CD4-positive, alpha-beta memory T cell (primary cell): ENCODE measurements around the gene DENND2A. TPM values are rescaled to one million over a fixed set of nuclear protein-coding genes. Genes with fewer than 3 reads are reported as not detected.

Experiments
- CTCF ChIA-PET: fragments of 350-600 bp; sonication (Branson Sonifier 250); formaldehyde crosslinking; loops from one replicate; lab custom pipeline; 2021; ENCODE audit warnings: inconsistent platforms; ENCODE audit not compliant: partially characterized antibody; lab: Charles Lee
- POLR2A ChIA-PET: fragments of 350-600 bp; sonication (Branson Sonifier 250); formaldehyde crosslinking; loops from one replicate; lab custom pipeline; 2021; ENCODE audit not compliant: partially characterized antibody; lab: Charles Lee
- DNase-seq, 5 donors: peaks; one replicate each; pipeline versions ENCODE4 v3.0.0 to v3.0.0-alpha.2; 2020 to 2022; ENCODE audit warnings: mixed read lengths in 1 of 5
- H3K27ac ChIP-seq: one replicate; pipeline ENCODE4 v1.7.0; 2013; ENCODE audit warnings: low read depth, low read length
- H3K27me3 ChIP-seq: 2 replicates; pipeline ENCODE4 v1.7.0; 2013; ENCODE audit warnings: mild to moderate bottlenecking, low read length, moderate library complexity; ENCODE audit not compliant: insufficient read depth
- H3K36me3 ChIP-seq: 2 replicates; pipeline ENCODE4 v1.7.0; 2013; ENCODE audit warnings: mild to moderate bottlenecking, low read length, moderate library complexity; ENCODE audit not compliant: insufficient read depth
- H3K4me1 ChIP-seq: 2 replicates; pipeline ENCODE4 v1.7.0; 2013; ENCODE audit warnings: mild to moderate bottlenecking, low read length, moderate library complexity; ENCODE audit not compliant: insufficient read depth
- H3K4me3 ChIP-seq, 2 donors: one replicate each; pipeline ENCODE4 v1.7.0; 2013; ENCODE audit warnings: low read length in 2 of 2, mild to moderate bottlenecking in 1 of 2
- H3K9me3 ChIP-seq, 2 donors: one replicate each; pipeline ENCODE4 v1.7.0; 2013; ENCODE audit warnings: low read length in 2 of 2, control low read depth in 1 of 2; ENCODE audit not compliant: control insufficient read depth in 1 of 2
- H3K27ac Mint-ChIP-seq, 7 donors: one replicate each; pipeline ENCODE4 v1.8.0; 2020 to 2021; ENCODE audit warnings: mixed read lengths in 7 of 7, mild to moderate bottlenecking in 6 of 7, inconsistent platforms in 3 of 7, moderate library complexity in 3 of 7
- H3K27me3 Mint-ChIP-seq, 2 donors: one replicate each; pipeline ENCODE4 v1.8.0; 2020 to 2021; ENCODE audit warnings: mixed read lengths in 2 of 2
- H3K36me3 Mint-ChIP-seq, 2 donors: one replicate each; pipeline ENCODE4 v1.8.0; 2020 to 2021; ENCODE audit warnings: mixed read lengths in 2 of 2, inconsistent platforms in 1 of 2, mild to moderate bottlenecking in 1 of 2
- H3K4me1 Mint-ChIP-seq, 4 donors: one replicate each; pipeline ENCODE4 v1.8.0; 2020 to 2021; ENCODE audit warnings: mixed read lengths in 4 of 4, mild to moderate bottlenecking in 1 of 4
- H3K4me3 Mint-ChIP-seq, 8 donors: one replicate each; pipeline ENCODE4 v1.8.0; 2020 to 2021; ENCODE audit warnings: mixed read lengths in 8 of 8, mild to moderate bottlenecking in 7 of 8, moderate library complexity in 6 of 8, inconsistent platforms in 3 of 8
- H3K9me3 Mint-ChIP-seq, 8 donors: one replicate each; pipeline ENCODE4 v1.8.0; 2020 to 2021; ENCODE audit warnings: mixed read lengths in 8 of 8, mild to moderate bottlenecking in 5 of 8, inconsistent platforms in 3 of 8, moderate library complexity in 1 of 8
- intact Hi-C: fragments of 100-400 bp; cut with micrococcal nuclease; formaldehyde crosslinking; loops from one replicate; pipeline ENCODE4 v1.15.1; 2023
- polyA plus RNA-seq, 2 donors: library from polyadenylated mRNA; unstranded; fragments of 300-500 nt; fragmentation: Illumina TruSeq; gene quantifications; one replicate each; pipeline ENCODE4 v1.2.3, GENCODE V29; 2021
- total RNA-seq, 2 experiments: library from RNA; stranded (reverse); gene quantifications; one replicate each; pipeline ENCODE4 v1.2.3, GENCODE V29; 2021

Gene DENND2A
- total and polyA plus RNA-seq, 4 experiments from 2014 or later, result not detected

- POLR2A ChIA-PET, result no interaction called here
Observed at GRCh38 chr7:140683657-140684056, 43.0 kb upstream of the DENND2A start.

GRCh38 chr7:140681766-140682165 is 41.2 kb upstream of the DENND2A start:
- POLR2A ChIA-PET, result interaction anchor here (1.3 kb wide), 1 partner anchor 9 kb away, joined by 4 read pairs; the partner anchor contains the start of gene ADCK2
- no peak overlapping the region for H3K27ac Mint-ChIP-seq

More at GRCh38 chr7:140683657-140684056, 43.0 kb upstream of the DENND2A start:
- Histone ChIP-seq H3K4me1 (no peaks in the 10 kb centered on the region), H3K27me3 (no peaks in the 10 kb centered on the region), H3K9me3 (no peaks in the 10 kb centered on the region), H3K4me3 (no peak overlapping the region), H3K27ac (no peak overlapping the region), H3K36me3 (peaks cover 10% of the 10 kb centered on the region)
- peaks cover 0 to 3% (median 0%) of the 10 kb centered on the region in 8 donors for H3K9me3 Mint-ChIP-seq
- peaks cover 47 to 61% of the 10 kb centered on the region in 2 donors for H3K36me3 Mint-ChIP-seq
- no peak for DNase-seq
- H3K4me3 Mint-ChIP-seq, result no peak overlapping the region
- intact Hi-C loops, result no loop called here
- CTCF ChIA-PET, result no interaction called here
- peak overlapping the region in 2 of 7 donors; percentile 57 to 61 for H3K27ac Mint-ChIP-seq
- H3K4me1 Mint-ChIP-seq, result peaks cover 0 to 4% (median 1%) of the 10 kb centered on the region in 4 donors
- H3K27me3 Mint-ChIP-seq, result no peaks in the 10 kb centered on the region

DNA sequence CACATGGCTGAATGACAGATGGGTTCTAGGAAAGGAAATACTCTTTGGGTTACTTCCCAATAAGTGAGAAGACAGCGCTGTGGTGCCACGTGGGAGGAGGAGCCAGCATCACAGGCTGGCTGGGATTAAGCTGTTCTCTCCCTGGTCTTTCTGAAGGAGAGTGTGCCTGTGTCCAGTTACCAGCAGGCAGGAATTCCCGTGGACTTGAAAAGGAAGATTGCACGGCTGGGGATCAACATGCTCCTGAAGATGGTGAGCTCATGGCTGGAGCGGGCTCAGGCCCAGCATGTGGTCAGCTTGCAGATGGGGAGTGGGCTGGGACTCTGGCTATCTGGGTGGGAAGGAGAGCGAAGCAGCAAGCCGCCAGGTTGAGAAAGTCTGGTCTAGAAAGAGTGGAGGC is 40.3 kb upstream of the DENND2A start:
- Histone ChIP-seq H3K9me3 (no peaks in the 10 kb centered on the region), H3K4me1 (no peaks in the 10 kb centered on the region), H3K4me3 (no peak overlapping the region), H3K36me3 (peaks cover 14% of the 10 kb centered on the region), H3K27ac (no peak overlapping the region), H3K27me3 (no peaks in the 10 kb centered on the region)
- intact Hi-C loops, result no loop called here
- DNase-seq, result no peak
- no peak overlapping the region for H3K27ac Mint-ChIP-seq
- ChIA-PET CTCF (interaction anchor here (1.2 kb wide), 1 partner anchor 33 kb away, joined by 3 read pairs; no protein-coding TSS in a partner anchor), POLR2A (no interaction called here)
- peaks cover 0 to 18% (median 9%) of the 10 kb centered on the region in 4 donors for H3K4me1 Mint-ChIP-seq
- no peak overlapping the region for H3K4me3 Mint-ChIP-seq
- peaks cover 59 to 65% of the 10 kb centered on the region in 2 donors for H3K36me3 Mint-ChIP-seq
- peaks cover 0 to 3% (median 0%) of the 10 kb centered on the region in 8 donors for H3K9me3 Mint-ChIP-seq
- no peaks in the 10 kb centered on the region for H3K27me3 Mint-ChIP-seq

More at GRCh38 chr7:140681766-140682165, 41.2 kb upstream of the DENND2A start:
- no peaks in the 10 kb centered on the region for H3K9me3 ChIP-seq
- Mint-ChIP-seq H3K27me3 (no peaks in the 10 kb centered on the region), H3K4me1 (peaks cover 0 to 10% (median 6%) of the 10 kb centered on the region in 4 donors), H3K36me3 (peaks cover 54 to 63% of the 10 kb centered on the region in 2 donors), H3K9me3 (peaks cover 0 to 3% (median 0%) of the 10 kb centered on the region in 8 donors), H3K4me3 (no peak overlapping the region)
- intact Hi-C loops, result no loop called here
- no peak for DNase-seq
- no peak overlapping the region for H3K27ac ChIP-seq
- no peaks in the 10 kb centered on the region for H3K27me3 ChIP-seq
- no peaks in the 10 kb centered on the region for H3K4me1 ChIP-seq
- peaks cover 14% of the 10 kb centered on the region for H3K36me3 ChIP-seq
- H3K4me3 ChIP-seq, result no peak overlapping the region
- CTCF ChIA-PET, result interaction anchor here (1.2 to 1.4 kb wide), 2 partner anchors 9 to 34 kb away, joined by 3 read pairs; partner anchors contain the start of gene ADCK2

DNA sequence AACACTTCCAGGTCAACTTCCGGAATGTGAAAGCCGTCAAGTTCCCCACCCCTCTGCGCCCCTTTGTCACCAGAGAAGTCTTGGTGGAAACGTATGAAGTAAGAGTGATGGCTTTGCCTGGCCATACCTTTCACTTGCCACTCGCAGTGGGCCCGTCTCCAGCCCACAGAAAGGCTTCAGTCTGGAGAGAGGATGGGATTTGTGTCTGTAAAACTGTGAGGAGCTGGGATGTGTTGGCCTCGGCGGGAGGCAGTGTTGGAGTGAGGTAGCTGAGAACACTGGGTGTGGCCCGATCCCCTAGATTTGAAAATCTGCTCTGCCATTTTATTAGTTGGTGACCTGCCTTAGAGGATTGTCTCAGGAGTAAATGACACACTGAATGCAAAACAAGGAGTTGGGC is 38.6 kb upstream of the DENND2A start:
- Histone ChIP-seq H3K27ac (no peak overlapping the region), H3K4me1 (peaks cover 14% of the 10 kb centered on the region), H3K27me3 (no peaks in the 10 kb centered on the region), H3K9me3 (no peaks in the 10 kb centered on the region), H3K4me3 (no peak overlapping the region), H3K36me3 (peaks cover 14% of the 10 kb centered on the region)
- H3K4me3 Mint-ChIP-seq, result no peak overlapping the region
- peaks cover 52 to 60% of the 10 kb centered on the region in 2 donors for H3K36me3 Mint-ChIP-seq
- ChIA-PET CTCF (no interaction called here), POLR2A (no interaction called here)
- H3K4me1 Mint-ChIP-seq, result peaks cover 15 to 33% (median 18%) of the 10 kb centered on the region in 4 donors
- DNase-seq, result no peak
- intact Hi-C loops, result loop anchor here (10.0 kb wide), 1 partner anchor 1334 kb away; the partner anchor contains the start of gene FMC1
- no peaks in the 10 kb centered on the region for H3K27me3 Mint-ChIP-seq
- peaks cover 0 to 1% (median 0%) of the 10 kb centered on the region in 8 donors for H3K9me3 Mint-ChIP-seq
- peak overlapping the region in 1 of 7 donors; percentile 30 for H3K27ac Mint-ChIP-seq

GRCh38 chr7:140678816-140679130 is 38.2 kb upstream of the DENND2A start:
- Mint-ChIP-seq H3K4me3 (no peak overlapping the region), H3K4me1 (peaks cover 17 to 37% (median 19%) of the 10 kb centered on the region in 4 donors), H3K36me3 (peaks cover 48 to 55% of the 10 kb centered on the region in 2 donors), H3K27ac (no peak overlapping the region), H3K27me3 (no peaks in the 10 kb centered on the region), H3K9me3 (peaks cover 0 to 1% (median 0%) of the 10 kb centered on the region in 8 donors)
- H3K36me3 ChIP-seq, result peaks cover 14% of the 10 kb centered on the region
- ChIA-PET CTCF (no interaction called here), POLR2A (no interaction called here)
- no peaks in the 10 kb centered on the region for H3K27me3 ChIP-seq
- intact Hi-C loops, result loop anchor here (10.0 kb wide), 1 partner anchor 1334 kb away; the partner anchor contains the start of gene FMC1
- no peak overlapping the region for H3K27ac ChIP-seq
- no peak overlapping the region for H3K4me3 ChIP-seq
- no peak for DNase-seq
- peaks cover 19% of the 10 kb centered on the region for H3K4me1 ChIP-seq
- H3K9me3 ChIP-seq, result no peaks in the 10 kb centered on the region

GRCh38 chr7:140678081-140678815 is 37.6 kb upstream of the DENND2A start:
- Mint-ChIP-seq H3K27ac (peak overlapping the region in 1 of 7 donors; percentile 72), H3K27me3 (no peaks in the 10 kb centered on the region), H3K4me1 (peaks cover 17 to 40% (median 19%) of the 10 kb centered on the region in 4 donors), H3K9me3 (peaks cover 0 to 1% (median 0%) of the 10 kb centered on the region in 8 donors), H3K4me3 (no peak overlapping the region), H3K36me3 (peaks cover 44 to 51% of the 10 kb centered on the region in 2 donors)
- Histone ChIP-seq H3K27ac (no peak overlapping the region), H3K27me3 (no peaks in the 10 kb centered on the region), H3K4me3 (no peak overlapping the region), H3K4me1 (peaks cover 22% of the 10 kb centered on the region), H3K9me3 (no peaks in the 10 kb centered on the region), H3K36me3 (peaks cover 14% of the 10 kb centered on the region)
- intact Hi-C loops, result loop anchor here (10.0 kb wide), 1 partner anchor 1333 kb away; the partner anchor contains the start of gene FMC1
- no peak for DNase-seq
- CTCF ChIA-PET, result no interaction called here
- POLR2A ChIA-PET, result no interaction called here

DNA sequence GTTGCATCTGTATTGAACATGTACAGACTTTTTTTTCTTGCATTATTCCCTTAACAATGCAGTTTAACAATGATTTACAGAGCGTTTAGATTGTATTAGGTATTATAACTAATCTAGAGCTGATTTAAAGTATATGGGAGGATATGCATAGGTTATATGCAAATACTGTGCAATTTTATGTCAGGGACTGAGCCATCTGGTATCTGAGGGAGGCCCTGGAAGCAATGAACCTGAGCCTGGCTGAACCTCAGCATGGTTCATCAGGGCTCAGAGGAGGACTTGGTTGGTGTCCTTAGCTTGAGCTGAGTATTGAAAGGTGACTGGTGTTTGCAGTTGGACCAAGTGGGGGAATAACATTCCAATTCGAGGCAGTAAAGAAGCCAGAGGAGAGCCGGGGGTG is 36.9 kb upstream of the DENND2A start:
- CTCF ChIA-PET, result no interaction called here

More for the DNA sequence above, 36.9 kb upstream of the DENND2A start:
- Mint-ChIP-seq H3K4me3 (no peak overlapping the region), H3K4me1 (peaks cover 17 to 40% (median 19%) of the 10 kb centered on the region in 4 donors), H3K27ac (peak overlapping the region in 1 of 7 donors; percentile 84), H3K27me3 (no peaks in the 10 kb centered on the region), H3K36me3 (peaks cover 44 to 49% of the 10 kb centered on the region in 2 donors), H3K9me3 (peaks cover 0 to 1% (median 0%) of the 10 kb centered on the region in 8 donors)
- no peaks in the 10 kb centered on the region for H3K27me3 ChIP-seq
- peaks cover 23% of the 10 kb centered on the region for H3K4me1 ChIP-seq
- POLR2A ChIA-PET, result no interaction called here
- H3K27ac ChIP-seq, result no peak overlapping the region
- DNase-seq, result no peak
- no peak overlapping the region for H3K4me3 ChIP-seq
- peaks cover 14% of the 10 kb centered on the region for H3K36me3 ChIP-seq
- intact Hi-C loops, result loop anchor here (10.0 kb wide), 1 partner anchor 1333 kb away; the partner anchor contains the start of gene FMC1
- H3K9me3 ChIP-seq, result no peaks in the 10 kb centered on the region
